SK-N-SH treated with all-trans-retinoic acid at 6 μM for 48 hours (cell line): ENCODE data around the gene NME4.

Experiments
- ATAC-seq: fragments of 200-7000 bp; cut with Tn5 transposase; 3 replicates; pipeline ENCODE4 v1.9.1; 2020; ENCODE audit warnings: mild to moderate bottlenecking, moderate library complexity
- BACH2 ChIP-seq: fragments of 250-450 bp; sonication (Bioruptor Pico); IDR thresholded peaks from 2 replicates; pipeline ENCODE4 v1.9.0; 2021; ENCODE audit warnings: mild to moderate bottlenecking, borderline replicate concordance
- CREB5 ChIP-seq: fragments of 250-450 bp; sonication (Bioruptor Pico); IDR thresholded peaks from 2 replicates; pipeline ENCODE4 v1.5.1; 2020; ENCODE audit warnings: low read depth, mild to moderate bottlenecking, moderate library complexity
- CSDC2 ChIP-seq: fragments of 250-450 bp; sonication (Bioruptor Pico); IDR thresholded peaks from 2 replicates; pipeline ENCODE4 v1.5.0; 2020; ENCODE audit warnings: mild to moderate bottlenecking, moderate library complexity
- ESRRG ChIP-seq: fragments of 250-450 bp; sonication (Bioruptor Pico); IDR thresholded peaks from 2 replicates; pipeline ENCODE4 v1.6.1; 2021; ENCODE audit warnings: mild to moderate bottlenecking
- GLIS3 ChIP-seq: fragments of 250-450 bp; sonication (Bioruptor Pico); IDR thresholded peaks from 2 replicates; pipeline ENCODE4 v1.5.0; 2020; ENCODE audit warnings: mild to moderate bottlenecking, moderate library complexity
- ISL1 ChIP-seq: fragments of 250-450 bp; sonication (Bioruptor Pico); IDR thresholded peaks from 2 replicates; pipeline ENCODE4 v2.1.2; 2022; ENCODE audit warnings: mild to moderate bottlenecking, moderate library complexity
- OSR1 ChIP-seq: fragments of 250-450 bp; sonication (Bioruptor Pico); IDR thresholded peaks from 2 replicates; pipeline ENCODE4 v1.8.0; 2022; ENCODE audit warnings: moderate library complexity, mild to moderate bottlenecking, inconsistent platforms
- POU6F1 ChIP-seq: fragments of 250-450 bp; sonication (Bioruptor Pico); IDR thresholded peaks from 2 replicates; pipeline ENCODE4 v1.8.0; 2021; ENCODE audit warnings: low read depth, mild to moderate bottlenecking, moderate library complexity, borderline replicate concordance
- RARB ChIP-seq: fragments of 250-450 bp; sonication (Bioruptor Pico); IDR thresholded peaks from 2 replicates; pipeline ENCODE4 v1.8.0; 2021; ENCODE audit warnings: mild to moderate bottlenecking, moderate library complexity
- TCF4 ChIP-seq: fragments of 250-450 bp; sonication (Bioruptor Pico); IDR thresholded peaks from 2 replicates; pipeline ENCODE4 v1.8.0; 2021; ENCODE audit warnings: mild to moderate bottlenecking, moderate library complexity, borderline replicate concordance
- TOX ChIP-seq: fragments of 250-450 bp; sonication (Bioruptor Pico); IDR thresholded peaks from 2 replicates; pipeline ENCODE4 v1.8.0; 2021; ENCODE audit warnings: mild to moderate bottlenecking, moderate library complexity, borderline replicate concordance
- ZFP3 ChIP-seq: fragments of 250-450 bp; sonication (Bioruptor Pico); IDR thresholded peaks from 2 replicates; pipeline ENCODE4 v1.5.0; 2020; ENCODE audit warnings: mild to moderate bottlenecking, moderate library complexity
- ZNF70 ChIP-seq: fragments of 450-650 bp; formaldehyde crosslinking; IDR thresholded peaks from 2 replicates; pipeline ENCODE4 v1.5.0; 2020; ENCODE audit warnings: mild to moderate bottlenecking, moderate library complexity
- ZNF8 ChIP-seq: fragments of 450-650 bp; formaldehyde crosslinking; IDR thresholded peaks from 2 replicates; pipeline ENCODE4 v1.5.0; 2020; ENCODE audit warnings: mild to moderate bottlenecking, moderate library complexity
- TF ChIP-seq, protein P1 (sequence below): fragments of 250-450 bp; sonication (Bioruptor Pico); IDR thresholded peaks from 2 replicates; pipeline ENCODE4 v1.8.0; 2020; ENCODE audit warnings: mild to moderate bottlenecking, moderate library complexity, borderline replicate concordance
- TF ChIP-seq, protein P2 (sequence below): fragments of 250-450 bp; sonication (Bioruptor Pico); IDR thresholded peaks from 2 replicates; pipeline ENCODE4 v1.5.1; 2021; ENCODE audit warnings: mild to moderate bottlenecking, moderate library complexity

Gene NME4

DNA sequence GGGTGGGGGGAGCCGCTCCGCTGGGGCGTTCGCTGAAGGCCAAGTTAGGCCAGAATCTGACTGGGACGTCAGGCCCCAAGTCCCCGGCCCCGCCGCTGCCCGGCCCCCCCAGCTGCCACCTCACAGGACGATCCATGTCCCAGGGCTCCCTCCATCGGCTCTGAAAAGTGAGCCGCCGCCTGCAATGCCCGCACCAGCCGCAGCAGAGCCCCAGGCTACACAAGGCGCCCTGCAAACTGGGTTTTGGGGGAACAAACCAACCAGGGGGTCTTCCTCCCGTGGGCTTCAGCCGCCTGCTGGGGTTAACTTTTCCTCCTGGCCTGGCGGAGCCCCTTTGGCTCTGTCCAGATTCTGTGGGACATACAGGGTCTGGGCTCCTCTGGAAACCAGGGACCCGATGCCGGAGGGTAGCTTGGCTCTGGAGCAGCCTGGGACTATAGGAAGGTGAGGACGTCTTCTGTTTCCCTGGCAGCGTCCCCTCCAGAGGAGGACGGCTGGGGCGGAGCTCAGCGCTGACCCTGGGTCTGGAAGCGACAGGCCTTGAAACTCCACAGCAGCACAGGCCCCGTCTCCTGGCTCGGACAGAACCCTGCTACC, 835 bp downstream of the NME4 start (continued):
- no peak for TF ChIP-seq ISL1

- ATAC-seq: no peak
Observed at GRCh38 chr16:398561-399339, 1.8 kb downstream of the NME4 start.

GRCh38 chr16:399340-400019, 2.5 kb downstream of the NME4 start:
- ATAC-seq: no peak
- TF ChIP-seq RARB (no peak), ESRRG (CRISPR knock-in tag) (no peak), TOX (CRISPR knock-in tag) (no peak), BACH2 (CRISPR knock-in tag) (no peak), ISL1 (no peak), CSDC2 (CRISPR knock-in tag) (no peak), POU6F1 (CRISPR knock-in tag) (no peak), TCF4 (CRISPR knock-in tag) (no peak), ZNF70 (no peak), OSR1 (no peak), GLIS3 (CRISPR knock-in tag) (no peak), ZNF8 (CRISPR knock-in tag) (no peak), CREB5 (CRISPR knock-in tag) (no peak)
- TF ChIP-seq, protein P1, sequence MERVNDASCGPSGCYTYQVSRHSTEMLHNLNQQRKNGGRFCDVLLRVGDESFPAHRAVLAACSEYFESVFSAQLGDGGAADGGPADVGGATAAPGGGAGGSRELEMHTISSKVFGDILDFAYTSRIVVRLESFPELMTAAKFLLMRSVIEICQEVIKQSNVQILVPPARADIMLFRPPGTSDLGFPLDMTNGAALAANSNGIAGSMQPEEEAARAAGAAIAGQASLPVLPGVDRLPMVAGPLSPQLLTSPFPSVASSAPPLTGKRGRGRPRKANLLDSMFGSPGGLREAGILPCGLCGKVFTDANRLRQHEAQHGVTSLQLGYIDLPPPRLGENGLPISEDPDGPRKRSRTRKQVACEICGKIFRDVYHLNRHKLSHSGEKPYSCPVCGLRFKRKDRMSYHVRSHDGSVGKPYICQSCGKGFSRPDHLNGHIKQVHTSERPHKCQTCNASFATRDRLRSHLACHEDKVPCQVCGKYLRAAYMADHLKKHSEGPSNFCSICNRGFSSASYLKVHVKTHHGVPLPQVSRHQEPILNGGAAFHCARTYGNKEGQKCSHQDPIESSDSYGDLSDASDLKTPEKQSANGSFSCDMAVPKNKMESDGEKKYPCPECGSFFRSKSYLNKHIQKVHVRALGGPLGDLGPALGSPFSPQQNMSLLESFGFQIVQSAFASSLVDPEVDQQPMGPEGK: no peak
- TF ChIP-seq, protein P2, sequence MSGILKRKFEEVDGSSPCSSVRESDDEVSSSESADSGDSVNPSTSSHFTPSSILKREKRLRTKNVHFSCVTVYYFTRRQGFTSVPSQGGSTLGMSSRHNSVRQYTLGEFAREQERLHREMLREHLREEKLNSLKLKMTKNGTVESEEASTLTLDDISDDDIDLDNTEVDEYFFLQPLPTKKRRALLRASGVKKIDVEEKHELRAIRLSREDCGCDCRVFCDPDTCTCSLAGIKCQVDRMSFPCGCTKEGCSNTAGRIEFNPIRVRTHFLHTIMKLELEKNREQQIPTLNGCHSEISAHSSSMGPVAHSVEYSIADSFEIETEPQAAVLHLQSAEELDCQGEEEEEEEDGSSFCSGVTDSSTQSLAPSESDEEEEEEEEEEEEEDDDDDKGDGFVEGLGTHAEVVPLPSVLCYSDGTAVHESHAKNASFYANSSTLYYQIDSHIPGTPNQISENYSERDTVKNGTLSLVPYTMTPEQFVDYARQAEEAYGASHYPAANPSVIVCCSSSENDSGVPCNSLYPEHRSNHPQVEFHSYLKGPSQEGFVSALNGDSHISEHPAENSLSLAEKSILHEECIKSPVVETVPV (CRISPR knock-in tag): no peak

More at GRCh38 chr16:398561-399339, 1.8 kb downstream of the NME4 start:
- TF ChIP-seq OSR1 (no peak), CREB5 (CRISPR knock-in tag) (no peak), ZNF8 (CRISPR knock-in tag) (no peak), TOX (CRISPR knock-in tag) (no peak)

- no peak for ATAC-seq
- TF ChIP-seq ZFP3 (CRISPR knock-in tag) (no peak), POU6F1 (CRISPR knock-in tag) (no peak)
- TF ChIP-seq, protein P2 (CRISPR knock-in tag): no peak
- TF ChIP-seq, all 23 proteins: peak for 0
Observed at GRCh38 chr16:400061-400591, 3.1 kb downstream of the NME4 start.
